Aorta (tissue), 5 donors: ENCODE results near the gene DUSP28. TPM values are rescaled to one million over a fixed set of nuclear protein-coding genes. Genes with fewer than 3 reads are reported as not detected.

Experiments
- ATAC-seq: fragments of 200-7000 bp; cut with Tn5 transposase; one replicate; pipeline ENCODE4 v1.9.1; 2022; ENCODE audit warnings: moderate library complexity; ENCODE audit not compliant: low FRiP score
- DNase-seq, 2 donors: peaks; one replicate each; pipeline ENCODE4 v3.0.0-alpha.2; 2020
- H3K27ac ChIP-seq, 2 donors: one replicate each; pipeline ENCODE4 v1.5.1; 2013; ENCODE audit warnings: low read length in 2 of 2, mild to moderate bottlenecking in 2 of 2, moderate library complexity in 2 of 2, control low read depth in 1 of 2, inconsistent platforms in 1 of 2, low read depth in 1 of 2
- H3K27me3 ChIP-seq, 2 donors: one replicate each; pipeline ENCODE4 v1.6.1; 2013; ENCODE audit warnings: control low read depth in 1 of 2, low read length in 1 of 2, mild to moderate bottlenecking in 1 of 2, moderate library complexity in 1 of 2; ENCODE audit not compliant: insufficient read depth in 2 of 2, control insufficient read depth in 1 of 2
- H3K36me3 ChIP-seq, 2 donors: one replicate each; pipeline ENCODE4 v1.6.1; 2013; ENCODE audit warnings: control low read depth in 1 of 2, low read length in 1 of 2, mild to moderate bottlenecking in 1 of 2; ENCODE audit not compliant: insufficient read depth in 2 of 2, control insufficient read depth in 1 of 2
- H3K4me1 ChIP-seq, 2 donors: one replicate each; pipeline ENCODE4 v1.6.1; 2013; ENCODE audit warnings: low read length in 2 of 2, control low read depth in 1 of 2, mild to moderate bottlenecking in 1 of 2, moderate library complexity in 1 of 2; ENCODE audit not compliant: insufficient read depth in 2 of 2, control insufficient read depth in 1 of 2
- H3K4me3 ChIP-seq, 2 donors: one replicate each; pipeline ENCODE4 v1.5.1; 2013; ENCODE audit warnings: low read length in 2 of 2, control low read depth in 1 of 2, mild to moderate bottlenecking in 1 of 2
- H3K9me3 ChIP-seq: one replicate; pipeline ENCODE4 v1.6.1; 2013; ENCODE audit warnings: mild to moderate bottlenecking, low read length; ENCODE audit not compliant: control insufficient read depth
- WGBS, 2 donors: extraction: QIAGEN DNeasy Blood & Tissue Kit; methylation state at CpG; one replicate each; pipeline ENCODE4 v1.1.7; 2013; 5-methylcytosine and 5-hydroxymethylcytosine counted together
- intact Hi-C, 2 donors: fragments of 100-400 bp; cut with DNase I; formaldehyde crosslinking; loops; one replicate each; pipeline versions ENCODE4 v1.14.2 to v1.15.0; 2022
- polyA plus RNA-seq, 2 donors: library from polyadenylated mRNA; stranded (reverse); fragments of 200-250 nt; gene quantifications; one replicate each; pipeline ENCODE4 v1.2.3, GENCODE V29; 2013
- total RNA-seq, 2 donors: library from RNA; stranded (reverse); fragmentation: NEBNext Ultra II Directional; extraction: Animal tissue kit (Norgen Biotek cat#: 25700); gene quantifications; one replicate each; pipeline ENCODE4 v1.2.1, GENCODE V29; 2021
- donor health status: healthy with polysubstance abuse.
- donor health status: Bipolar disorder and iron deficiency.
- donor health status: DM: no; HTN: no; CAD: no.
- donor health status: DM: no; HTN: no; CAD: no.
- donor health status: DM: yes; HTN: yes; CAD: no.

The DUSP28 gene
- total and polyA plus RNA-seq, 4 donors = 2.1 to 5.0 (median 3.2) TPM

DNA sequence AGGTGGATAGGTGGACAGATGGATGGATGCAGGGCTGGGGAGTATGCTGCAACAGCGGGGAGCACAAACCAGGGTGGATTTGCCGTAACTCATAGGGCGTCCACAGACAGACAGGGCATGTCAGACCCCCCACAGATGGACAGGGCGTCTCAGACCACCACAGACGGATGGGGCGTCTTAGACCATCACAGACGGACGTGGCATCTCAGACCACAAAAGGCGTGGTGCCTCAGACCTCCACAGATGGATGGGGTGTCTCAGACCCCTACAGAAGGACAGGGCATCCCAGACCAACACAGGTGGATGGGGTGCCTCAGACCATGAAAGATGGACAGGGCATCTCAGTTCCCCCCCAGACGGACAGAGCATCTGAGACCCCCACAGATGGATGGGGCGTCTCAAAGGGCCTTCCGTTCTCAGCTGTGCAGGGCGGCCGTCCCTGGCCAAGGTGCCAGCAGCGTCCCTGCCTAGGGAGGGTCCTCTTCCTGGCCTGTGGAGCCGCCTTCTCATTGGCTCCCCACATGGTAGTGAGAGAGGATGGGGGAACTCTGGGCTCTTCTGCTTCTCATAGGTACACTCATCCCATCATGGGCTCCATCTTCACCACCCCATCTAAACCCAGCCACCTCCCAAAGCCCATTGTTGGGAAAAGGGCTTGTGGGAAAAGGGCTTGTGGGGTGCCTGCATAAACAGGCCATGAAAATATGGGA lies 4.5 kb upstream of the DUSP28 start:
- intact Hi-C loops = no loop called here

GRCh38 chr2:240556553-240557100 lies 3.5 kb upstream of the DUSP28 start:
- no peak overlapping the region for H3K4me3 ChIP-seq
- H3K27ac ChIP-seq = no peak overlapping the region
- H3K9me3 ChIP-seq = no peaks in the 10 kb centered on the region
- no peaks in the 10 kb centered on the region for H3K27me3 ChIP-seq
- no peaks in the 10 kb centered on the region for H3K4me1 ChIP-seq
- DNase-seq (peak; percentile 61 to 82), ATAC-seq (no peak)
- intact Hi-C loops = no loop called here
- WGBS, 2 donors = 77 to 78% methylated on average over 9 of the region's 9 CpGs
- no peaks in the 10 kb centered on the region for H3K36me3 ChIP-seq

More for the DNA sequence above, 4.5 kb upstream of the DUSP28 start:
- DNase-seq = peak in 1 of 2 donors; percentile 53
- no peaks in the 10 kb centered on the region for H3K36me3 ChIP-seq
- H3K4me3 ChIP-seq = no peak overlapping the region
- no peak for ATAC-seq
- H3K9me3 ChIP-seq = no peaks in the 10 kb centered on the region
- no peak overlapping the region for H3K27ac ChIP-seq
- H3K4me1 ChIP-seq = no peaks in the 10 kb centered on the region
- 95 to 97% methylated on average over 16 of the region's 16 CpGs for WGBS, 2 donors
- no peaks in the 10 kb centered on the region for H3K27me3 ChIP-seq

- intact Hi-C loops = no loop called here
- WGBS, 2 donors = 26 to 29% methylated on average over 46 to 51 of the region's 51 CpGs
- H3K9me3 ChIP-seq = no peaks in the 10 kb centered on the region
- DNase-seq (peak; percentile 52 to 77), ATAC-seq (no peak)
- H3K27ac ChIP-seq = no peak overlapping the region
- no peaks in the 10 kb centered on the region for H3K4me1 ChIP-seq
- H3K27me3 ChIP-seq = no peaks in the 10 kb centered on the region
- H3K4me3 ChIP-seq = peak overlapping the region; percentile 1 to 16
- H3K36me3 ChIP-seq = no peaks in the 10 kb centered on the region
These were observed 2.9 kb upstream of the DUSP28 start for GRCh38 chr2:240557101-240557751.

DNA sequence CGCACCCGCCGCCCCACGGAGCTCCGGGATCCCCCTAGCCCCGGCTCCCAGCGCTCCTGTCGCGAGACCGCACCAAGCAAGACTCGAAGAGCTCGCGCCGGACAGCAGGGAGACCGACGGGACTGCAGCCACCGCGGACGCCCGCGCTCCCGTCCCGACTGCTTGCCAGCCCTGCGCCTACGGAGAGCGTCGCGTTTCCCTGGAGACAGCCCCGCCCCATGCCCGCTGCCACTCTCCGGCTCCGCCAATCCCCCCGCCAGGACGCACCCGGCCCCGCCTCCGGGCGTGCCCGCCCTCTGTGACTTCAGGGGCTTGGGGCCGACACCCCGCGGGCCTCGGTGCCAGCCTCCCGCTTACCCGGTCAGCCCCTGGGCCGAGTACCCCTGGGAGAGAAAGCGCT lies 2.3 kb upstream of the DUSP28 start, which contains the start of gene ANKMY1:
TSS of gene ANKMY1 (minus strand) at position 181 of the 400 bp plus-strand sequence. CDS start 653 bp downstream, outside the sequence.
- intact Hi-C loops = no loop called here
- no peaks in the 10 kb centered on the region for H3K4me1 ChIP-seq
- DNase-seq = peak; percentile 79 to 93
- no peaks in the 10 kb centered on the region for H3K36me3 ChIP-seq
- 2 to 3% methylated on average over 46 to 47 of the region's 47 CpGs for whole genome bisulfite sequencing, 2 donors
- H3K9me3 ChIP-seq = no peaks in the 10 kb centered on the region
- no peak for ATAC-seq
- H3K27ac ChIP-seq = no peak within 1 kb of the TSS
- peak within 1 kb of the TSS; percentile 1 to 16 for H3K4me3 ChIP-seq
- H3K27me3 ChIP-seq = no peaks in the 10 kb centered on the region

GRCh38 chr2:240558236-240558761 lies 1.9 kb upstream of the DUSP28 start:
- no peak overlapping the region for H3K4me3 ChIP-seq
- intact Hi-C loops = no loop called here
- WGBS, 2 donors = 80 to 82% methylated on average over 18 of the region's 18 CpGs
- no peak overlapping the region for H3K27ac ChIP-seq
- H3K27me3 ChIP-seq = no peaks in the 10 kb centered on the region
- no peaks in the 10 kb centered on the region for H3K36me3 ChIP-seq
- DNase-seq = peak in 1 of 2 donors; percentile 73
- no peaks in the 10 kb centered on the region for H3K4me1 ChIP-seq
- no peaks in the 10 kb centered on the region for H3K9me3 ChIP-seq
- no peak for ATAC-seq

- no peaks in the 10 kb centered on the region for H3K9me3 ChIP-seq
- 94% methylated on average over 3 of the region's 3 CpGs for WGBS, 2 donors
- ATAC-seq (no peak), DNase-seq (no peak)
- H3K27ac ChIP-seq = no peak overlapping the region
- H3K36me3 ChIP-seq = no peaks in the 10 kb centered on the region
- H3K4me3 ChIP-seq = no peak overlapping the region
- no peaks in the 10 kb centered on the region for H3K4me1 ChIP-seq
- no peaks in the 10 kb centered on the region for H3K27me3 ChIP-seq
- intact Hi-C loops = no loop called here
These were observed 871 bp upstream of the DUSP28 start for GRCh38 chr2:240559286-240559685.

DNA sequence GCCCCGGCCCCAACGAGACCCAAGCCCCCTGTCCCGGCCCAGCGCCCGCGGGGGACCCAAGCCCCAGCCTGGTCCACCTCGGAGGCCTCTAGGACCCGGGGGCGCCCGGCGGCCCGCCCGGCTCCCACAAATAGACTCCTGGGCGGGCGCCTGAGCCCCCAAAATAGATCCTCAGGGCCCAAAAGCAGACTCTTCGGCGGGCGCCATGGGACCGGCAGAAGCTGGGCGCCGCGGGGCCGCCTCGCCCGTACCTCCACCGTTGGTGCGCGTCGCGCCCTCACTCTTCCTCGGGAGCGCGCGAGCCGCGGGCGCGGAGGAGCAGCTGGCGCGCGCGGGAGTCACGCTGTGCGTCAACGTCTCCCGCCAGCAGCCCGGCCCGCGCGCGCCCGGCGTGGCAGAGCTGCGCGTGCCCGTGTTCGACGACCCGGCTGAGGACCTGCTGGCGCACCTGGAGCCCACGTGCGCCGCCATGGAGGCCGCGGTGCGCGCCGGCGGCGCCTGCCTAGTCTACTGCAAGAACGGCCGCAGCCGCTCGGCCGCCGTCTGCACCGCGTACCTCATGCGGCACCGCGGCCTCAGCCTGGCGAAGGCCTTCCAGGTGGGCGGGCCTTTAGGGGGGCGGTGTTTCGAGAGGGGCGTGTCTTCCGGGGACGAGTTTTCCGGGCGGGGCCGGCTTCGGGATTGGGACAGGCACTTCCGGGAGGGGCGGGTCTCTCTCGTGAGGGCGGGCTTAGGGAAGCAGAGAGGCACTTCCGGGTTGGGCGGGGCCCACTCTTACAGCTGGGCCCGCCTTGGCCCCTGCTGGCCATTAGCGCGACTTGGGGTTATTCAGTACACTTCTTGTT lies 545 bp downstream of the DUSP28 start:
- intact Hi-C loops = loop anchor here in 1 of 2 donors (2.0 to 10.0 kb wide), 2 partner anchors 26 to 434 kb away; partner anchors contain the start of genes CAPN10 and SNED1
- Histone ChIP-seq H3K4me3 (peak overlapping the region; percentile 67 to 71), H3K27ac (peak overlapping the region; percentile 83 to 87), H3K36me3 (no peaks in the 10 kb centered on the region), H3K27me3 (no peaks in the 10 kb centered on the region), H3K4me1 (peaks cover 0 to under 1% of the 10 kb centered on the region in 2 donors), H3K9me3 (no peaks in the 10 kb centered on the region)
- 0 to 1% methylated on average over 74 to 101 of the region's 101 CpGs for WGBS, 2 donors
- peak; percentile 94 for ATAC-seq
- peak; percentile 100 for DNase-seq
